Measurements from ENCODE around the gene TRIO. TPM values are rescaled to one million over a fixed set of nuclear protein-coding genes. Genes with fewer than 3 reads are reported as not detected.

Gene TRIO
- total RNA-seq, 2 experiments from 2014 or later: 3.7 to 4.2 TPM

DNA sequence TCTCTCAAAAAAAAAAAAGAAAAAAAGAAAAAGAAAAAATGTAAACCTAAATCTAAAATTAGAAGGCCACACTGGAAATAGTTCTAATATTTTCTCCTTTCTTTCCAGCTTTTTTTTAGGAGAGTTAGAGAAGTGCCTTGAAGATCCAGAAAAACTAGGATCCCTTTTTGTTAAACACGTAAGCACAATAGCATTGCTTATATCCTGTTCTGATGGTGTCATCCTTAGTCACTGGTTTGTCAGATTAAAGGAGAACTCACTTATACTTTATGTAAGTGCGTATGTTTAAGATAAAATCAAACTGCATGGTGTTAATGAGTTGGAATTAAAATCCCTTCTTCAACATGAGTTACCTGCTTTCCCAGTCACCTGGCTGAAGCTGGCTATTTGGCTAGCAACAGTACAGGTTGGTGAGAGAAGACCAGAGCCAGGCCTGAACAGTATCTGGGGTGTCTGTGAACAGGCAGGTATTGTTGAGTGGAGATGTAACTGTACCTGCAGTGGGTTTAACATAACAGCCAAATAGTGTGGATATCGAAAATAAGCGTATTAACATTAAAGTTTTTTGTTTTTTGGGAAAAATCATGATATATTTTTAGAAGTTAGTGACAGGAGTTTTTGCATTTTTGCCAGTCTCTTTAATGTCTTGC is 333.8 kb downstream of the TRIO start:
- CTCF ChIA-PET: interaction anchor here (1.0 kb wide), 1 partner anchor 105 kb away, joined by 3 read pairs; no protein-coding TSS in a partner anchor
- POLR2A ChIA-PET: no interaction called here

DNA sequence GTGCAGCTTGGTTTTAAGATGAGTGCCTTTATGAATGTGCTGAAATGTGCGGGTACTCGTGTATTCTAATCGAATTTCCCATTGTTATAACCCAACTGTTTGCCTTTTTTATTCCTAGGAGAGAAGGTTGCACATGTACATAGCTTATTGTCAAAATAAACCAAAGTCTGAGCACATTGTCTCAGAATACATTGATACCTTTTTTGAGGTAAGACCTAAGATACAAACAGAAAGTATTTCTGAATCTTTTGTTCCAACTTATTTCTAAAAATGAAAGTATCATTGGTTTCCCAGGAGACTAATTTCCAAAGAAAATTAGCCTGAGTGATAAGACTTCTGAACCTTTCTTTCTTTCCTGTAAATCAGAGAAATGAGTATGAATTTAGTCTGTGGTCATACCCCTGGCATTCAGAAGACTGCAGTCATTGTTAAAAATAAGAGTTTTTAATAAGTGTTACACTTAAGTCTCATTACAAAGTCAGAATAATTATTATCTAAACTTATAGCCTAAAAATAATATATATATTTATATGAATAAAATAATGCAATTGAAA is 336.1 kb downstream of the TRIO start:
- ChIA-PET POLR2A (no interaction called here), CTCF (interaction anchor here (1.4 kb wide), 1 partner anchor 169 kb away, joined by 4 read pairs; no protein-coding TSS in a partner anchor)

GRCh38 chr5:14481349-14481748 is 338.2 kb downstream of the TRIO start:
- POLR2A ChIA-PET: no interaction called here
- CTCF ChIA-PET: interaction anchor here (1.2 kb wide), 1 partner anchor 11 kb away, joined by 3 read pairs; no protein-coding TSS in a partner anchor

GRCh38 chr5:14482085-14482484 is 338.9 kb downstream of the TRIO start:
- POLR2A ChIA-PET: no interaction called here
- CTCF ChIA-PET: interaction anchor here (1.2 kb wide), 1 partner anchor 12 kb away, joined by 3 read pairs; no protein-coding TSS in a partner anchor

DNA sequence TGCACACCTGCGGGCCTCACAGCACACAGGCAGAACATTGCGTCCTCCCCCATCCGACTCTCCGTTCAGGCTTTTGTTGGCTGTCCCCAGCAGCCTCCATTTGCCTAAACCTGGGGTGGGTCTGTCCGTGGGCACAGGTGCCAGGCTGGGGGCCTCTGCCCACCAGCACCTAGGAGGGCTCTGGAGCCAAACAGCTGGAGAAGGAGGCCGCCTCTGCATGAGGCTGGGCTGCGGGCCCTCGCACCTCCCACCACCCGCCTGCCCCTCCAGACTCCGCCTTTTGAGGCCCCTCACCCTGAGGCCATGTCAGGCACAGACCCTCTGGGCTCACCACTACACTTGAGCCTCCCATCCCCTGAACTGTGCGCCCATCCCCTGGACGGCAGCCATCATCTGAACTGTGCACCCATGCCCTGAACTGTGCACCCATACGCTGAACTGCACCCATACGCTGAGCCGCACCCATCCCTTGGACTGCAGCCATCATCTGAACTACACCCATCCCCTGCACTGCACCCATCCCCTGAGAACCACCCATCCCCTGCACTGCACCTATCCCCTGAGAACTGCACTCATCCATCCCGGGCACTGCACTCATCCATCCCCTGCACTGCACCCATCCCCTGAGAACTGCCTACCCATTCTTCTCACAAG is 340.5 kb downstream of the TRIO start:
- POLR2A ChIA-PET: no interaction called here
- CTCF ChIA-PET: no interaction called here

GRCh38 chr5:14486486-14486885 is 343.3 kb downstream of the TRIO start:
- CTCF ChIA-PET: no interaction called here
- POLR2A ChIA-PET: no interaction called here

DNA sequence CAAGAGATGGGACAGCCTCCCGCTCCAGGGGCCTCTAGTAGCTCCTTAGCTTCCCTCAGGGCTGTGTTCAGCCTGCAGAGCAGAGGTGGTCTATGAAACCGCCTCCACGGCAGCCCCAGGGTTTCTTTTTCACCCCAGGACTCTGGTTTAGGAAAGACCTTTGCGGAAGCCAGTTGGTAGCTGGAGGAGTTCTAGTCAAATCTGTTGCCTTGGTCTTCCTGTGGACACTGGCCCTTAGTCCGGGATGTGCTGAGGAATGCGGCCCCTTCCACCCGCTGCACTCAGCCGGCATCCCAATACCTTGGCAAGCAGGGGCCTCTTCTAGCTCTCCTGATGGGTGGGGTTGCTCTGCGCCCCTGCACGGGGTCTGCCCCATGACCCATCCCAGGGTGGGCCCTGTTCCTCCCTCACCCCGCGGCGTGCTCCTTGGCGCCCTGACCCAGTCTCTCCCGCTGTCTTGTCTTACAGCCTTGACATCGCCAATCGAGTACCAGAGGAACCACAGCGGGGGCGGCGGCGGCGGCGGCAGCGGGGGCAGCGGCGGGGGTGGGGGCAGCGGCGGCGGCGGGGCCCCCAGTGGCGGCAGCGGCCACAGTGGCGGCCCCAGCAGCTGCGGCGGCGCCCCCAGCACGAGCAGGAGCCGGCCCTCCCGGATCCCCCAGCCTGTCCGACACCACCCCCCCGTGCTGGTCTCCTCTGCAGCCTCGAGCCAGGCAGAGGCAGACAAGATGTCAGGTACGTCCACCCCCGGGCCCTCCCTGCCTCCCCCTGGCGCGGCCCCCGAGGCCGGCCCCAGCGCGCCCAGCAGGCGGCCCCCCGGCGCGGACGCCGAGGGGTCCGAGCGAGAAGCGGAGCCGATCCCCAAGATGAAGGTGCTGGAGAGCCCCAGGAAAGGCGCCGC is 344.1 kb downstream of the TRIO start:
- ChIA-PET CTCF (no interaction called here), POLR2A (no interaction called here)

- ChIA-PET CTCF (no interaction called here), POLR2A (no interaction called here)
These were observed 344.9 kb downstream of the TRIO start for GRCh38 chr5:14487897-14488570.

- ChIA-PET POLR2A (no interaction called here), CTCF (no interaction called here)
These were observed 345.6 kb downstream of the TRIO start for GRCh38 chr5:14488709-14489108.

DNA sequence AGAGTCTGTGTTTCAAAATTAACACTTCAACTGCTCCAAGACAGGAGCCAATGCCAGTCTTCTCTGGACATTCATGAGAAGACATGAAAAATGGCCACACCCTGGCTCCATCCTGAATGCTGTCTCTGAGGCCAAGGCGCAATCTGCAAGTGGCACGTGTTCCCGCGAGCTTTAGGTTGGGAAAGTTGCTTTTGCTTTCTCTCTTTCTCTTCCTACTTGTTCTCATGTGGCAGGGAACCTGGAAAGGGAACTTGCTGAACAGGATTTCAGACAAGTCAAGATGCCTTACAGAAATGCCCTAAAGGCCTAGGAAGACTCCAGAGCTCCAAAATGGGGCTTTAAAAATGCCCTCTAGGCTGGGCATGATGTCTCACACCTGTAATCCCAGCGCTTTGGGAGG is 346.5 kb downstream of the TRIO start:
- CTCF ChIA-PET: no interaction called here
- POLR2A ChIA-PET: no interaction called here

DNA sequence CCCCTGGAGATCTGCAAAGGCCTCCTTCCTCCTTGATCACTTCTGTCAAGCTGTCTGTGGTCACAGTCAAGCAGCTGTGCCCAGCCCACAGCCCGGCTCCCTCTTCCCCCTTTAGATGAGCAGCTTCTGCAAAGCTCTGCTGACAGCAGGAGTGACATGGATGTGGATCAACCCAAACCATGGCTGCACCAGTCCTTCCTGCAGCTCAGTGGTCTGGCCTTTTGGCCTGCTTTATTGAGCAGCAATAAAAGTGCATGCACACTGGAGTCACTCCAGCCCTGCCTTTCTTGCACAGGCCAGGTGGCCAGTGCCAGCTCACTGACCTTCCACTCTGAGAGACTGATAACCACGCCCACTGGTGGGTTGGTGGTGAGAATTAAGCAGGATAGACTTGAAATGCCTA is 347.2 kb downstream of the TRIO start:
- POLR2A ChIA-PET: no interaction called here
- CTCF ChIA-PET: no interaction called here

DNA sequence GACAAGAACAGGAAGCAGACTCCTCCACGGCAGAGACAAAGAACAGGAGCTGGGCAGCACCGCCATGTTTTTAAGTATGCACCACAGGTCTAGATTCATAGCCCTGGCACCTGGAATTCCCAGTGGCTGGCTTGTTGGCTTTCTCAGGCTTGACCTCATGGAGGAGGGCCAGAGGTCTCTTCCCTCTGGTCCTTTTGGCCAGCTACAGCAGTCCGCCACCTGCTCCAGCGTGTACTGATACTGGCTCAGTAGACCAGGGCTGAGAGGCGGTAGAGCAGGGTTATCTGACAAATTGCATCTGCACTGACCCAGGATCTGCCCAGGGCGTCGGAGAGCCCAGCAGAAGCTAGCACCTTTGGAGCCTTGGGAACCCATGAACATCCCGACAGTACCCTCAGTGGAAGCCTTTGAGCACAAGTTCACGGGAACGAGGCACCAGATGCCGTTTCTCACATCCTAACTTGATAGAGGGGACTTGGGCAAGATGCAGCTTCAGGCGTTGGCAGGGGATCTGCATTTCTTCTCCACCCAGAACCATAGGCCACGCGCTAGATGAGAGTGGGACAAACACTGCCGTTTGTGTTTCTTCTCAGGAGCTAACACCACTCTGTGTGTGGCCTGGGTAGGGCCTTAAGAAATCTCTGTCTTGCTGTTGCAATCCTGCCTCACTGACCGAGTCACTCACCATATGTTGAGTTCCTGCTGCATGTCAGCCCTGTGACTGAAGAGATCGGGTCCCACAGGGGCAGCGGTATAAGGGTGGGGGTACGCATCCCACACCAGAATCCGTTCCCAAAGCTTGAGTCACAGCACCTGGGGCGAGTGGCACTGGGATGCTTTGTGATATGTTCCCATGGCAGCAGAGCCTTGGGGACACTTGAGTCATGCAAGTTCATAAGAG is 348.1 kb downstream of the TRIO start:
- ChIA-PET POLR2A (no interaction called here), CTCF (no interaction called here)

- ChIA-PET POLR2A (no interaction called here), CTCF (no interaction called here)
These were observed 349.3 kb downstream of the TRIO start for GRCh38 chr5:14492331-14492964.

GRCh38 chr5:14495301-14495700 is 352.2 kb downstream of the TRIO start:
- CTCF ChIA-PET: no interaction called here
- POLR2A ChIA-PET: no interaction called here

- CTCF ChIA-PET: no interaction called here
- POLR2A ChIA-PET: no interaction called here
These were observed 354.2 kb downstream of the TRIO start for GRCh38 chr5:14497311-14497710.

DNA sequence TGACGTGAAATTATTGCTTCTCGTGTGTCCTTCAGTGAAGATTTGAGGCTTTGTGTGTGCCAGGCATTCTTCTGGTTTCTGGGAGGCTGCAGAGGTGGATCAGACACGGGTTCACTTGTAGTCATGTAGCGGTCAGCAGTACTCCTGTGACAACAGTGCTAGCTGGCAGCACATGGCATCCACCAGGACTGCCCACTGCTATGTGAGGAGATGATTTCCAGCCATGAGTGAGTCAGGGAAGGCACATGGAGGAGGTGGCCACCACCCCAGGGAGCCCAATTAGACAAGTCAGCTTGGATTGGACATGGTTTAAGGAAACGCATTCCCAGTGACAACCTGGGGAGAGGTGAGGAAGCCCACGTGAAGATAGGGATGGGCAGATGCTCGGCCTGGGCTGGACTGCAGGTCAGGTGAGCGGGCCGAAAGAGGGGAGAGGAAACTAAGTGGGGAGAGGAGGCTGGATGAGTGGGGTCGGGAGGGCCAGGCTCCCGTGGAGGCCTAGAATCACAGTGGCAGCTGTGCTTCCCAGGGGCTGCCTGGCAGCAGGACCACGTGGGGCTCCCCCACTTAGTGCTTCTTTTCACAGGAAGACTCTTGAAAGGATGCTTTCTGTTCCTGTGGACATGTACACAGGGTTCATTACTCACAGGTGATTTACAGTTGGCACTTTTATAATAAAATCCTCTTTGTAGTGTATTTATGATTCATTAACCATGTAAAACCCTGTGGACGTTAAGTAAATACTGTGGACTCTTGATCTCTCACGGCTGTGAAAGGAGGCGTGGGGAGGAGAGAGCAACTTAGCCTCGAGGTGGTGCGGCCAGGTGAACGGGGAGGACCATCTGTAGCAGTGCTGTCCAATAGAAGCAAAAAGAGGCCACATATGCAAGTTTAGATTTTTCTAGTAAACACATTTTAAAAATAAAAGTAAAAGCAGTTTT is 358.5 kb downstream of the TRIO start:
- POLR2A ChIA-PET: no interaction called here
- CTCF ChIA-PET: no interaction called here

DNA sequence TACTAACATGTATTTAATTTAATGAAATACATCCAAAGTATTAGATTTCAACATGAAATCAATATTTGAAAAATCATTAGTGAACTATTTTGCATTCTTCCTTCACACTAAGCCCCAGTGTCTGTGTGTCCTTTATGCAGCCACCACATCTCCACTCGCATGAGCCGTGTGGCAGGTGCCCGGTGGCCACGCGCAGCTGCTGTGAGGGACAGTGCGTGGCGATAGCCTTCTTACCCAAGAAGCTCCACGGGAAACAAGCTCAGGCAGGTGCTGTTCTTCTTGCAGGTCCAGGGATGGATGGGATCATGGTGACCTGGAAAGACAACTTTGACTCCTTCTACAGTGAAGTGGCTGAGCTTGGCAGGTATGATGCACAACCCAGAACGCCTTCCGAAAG is 359.1 kb downstream of the TRIO start:
- ChIA-PET POLR2A (no interaction called here), CTCF (no interaction called here)
